GM12874 (cell line): ENCODE data around the gene SYNDIG1.

Experiments used
- TF ChIP-seq, protein P1 (sequence below): IDR thresholded peaks from 2 replicates; pipeline ENCODE4 v1.5.1; 2011; ENCODE audit warnings: low read depth, mild to moderate bottlenecking, control low read depth, low read length, moderate library complexity; ENCODE audit not compliant: insufficient read depth

SYNDIG1 gene

GRCh38 chr20:24465159-24465558, 4.3 kb upstream of the SYNDIG1 start:
- TF ChIP-seq, protein P1, sequence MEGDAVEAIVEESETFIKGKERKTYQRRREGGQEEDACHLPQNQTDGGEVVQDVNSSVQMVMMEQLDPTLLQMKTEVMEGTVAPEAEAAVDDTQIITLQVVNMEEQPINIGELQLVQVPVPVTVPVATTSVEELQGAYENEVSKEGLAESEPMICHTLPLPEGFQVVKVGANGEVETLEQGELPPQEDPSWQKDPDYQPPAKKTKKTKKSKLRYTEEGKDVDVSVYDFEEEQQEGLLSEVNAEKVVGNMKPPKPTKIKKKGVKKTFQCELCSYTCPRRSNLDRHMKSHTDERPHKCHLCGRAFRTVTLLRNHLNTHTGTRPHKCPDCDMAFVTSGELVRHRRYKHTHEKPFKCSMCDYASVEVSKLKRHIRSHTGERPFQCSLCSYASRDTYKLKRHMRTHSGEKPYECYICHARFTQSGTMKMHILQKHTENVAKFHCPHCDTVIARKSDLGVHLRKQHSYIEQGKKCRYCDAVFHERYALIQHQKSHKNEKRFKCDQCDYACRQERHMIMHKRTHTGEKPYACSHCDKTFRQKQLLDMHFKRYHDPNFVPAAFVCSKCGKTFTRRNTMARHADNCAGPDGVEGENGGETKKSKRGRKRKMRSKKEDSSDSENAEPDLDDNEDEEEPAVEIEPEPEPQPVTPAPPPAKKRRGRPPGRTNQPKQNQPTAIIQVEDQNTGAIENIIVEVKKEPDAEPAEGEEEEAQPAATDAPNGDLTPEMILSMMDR: no peak

GRCh38 chr20:24465730-24466129, 3.7 kb upstream of the SYNDIG1 start:
- TF ChIP-seq, protein P1: no peak

DNA sequence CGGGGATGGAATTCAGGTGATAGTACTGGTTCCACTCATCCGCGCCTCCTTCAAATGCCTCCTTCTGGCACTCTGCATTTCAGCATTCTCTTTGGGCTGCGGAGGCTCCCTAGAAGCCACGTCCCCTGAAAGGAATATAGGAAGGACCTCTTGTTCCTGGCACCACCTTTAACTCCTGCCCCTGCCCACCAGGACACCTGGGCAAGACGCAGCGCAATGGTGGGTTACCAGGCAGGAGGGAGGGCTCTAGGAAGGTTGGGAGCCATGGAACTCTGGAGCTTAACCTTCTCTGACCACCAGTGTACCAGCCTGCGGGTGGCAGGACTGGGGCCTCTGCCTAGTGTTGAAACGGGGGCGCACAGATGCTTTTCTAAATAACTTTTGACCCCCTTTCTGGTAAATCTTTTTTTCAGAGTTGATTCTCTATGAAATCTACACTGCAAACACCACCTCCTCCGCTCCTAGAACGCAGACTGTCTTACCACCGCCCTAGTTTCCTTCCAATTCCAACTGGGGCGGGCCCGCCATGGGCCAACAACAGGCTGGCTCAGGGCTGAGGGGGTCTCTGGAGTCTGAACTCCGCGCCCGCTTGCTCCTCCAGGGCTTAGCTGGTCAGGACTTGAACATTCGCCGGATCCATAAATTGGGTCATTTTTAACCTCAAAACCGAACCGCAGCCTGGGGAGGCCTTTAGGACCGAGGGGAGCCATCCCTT, 871 bp upstream of the SYNDIG1 start:
- TF ChIP-seq, protein P1: no peak

- TF ChIP-seq, protein P1: no peak
Measured at GRCh38 chr20:24469894-24470745, 691 bp downstream of the SYNDIG1 start.

DNA sequence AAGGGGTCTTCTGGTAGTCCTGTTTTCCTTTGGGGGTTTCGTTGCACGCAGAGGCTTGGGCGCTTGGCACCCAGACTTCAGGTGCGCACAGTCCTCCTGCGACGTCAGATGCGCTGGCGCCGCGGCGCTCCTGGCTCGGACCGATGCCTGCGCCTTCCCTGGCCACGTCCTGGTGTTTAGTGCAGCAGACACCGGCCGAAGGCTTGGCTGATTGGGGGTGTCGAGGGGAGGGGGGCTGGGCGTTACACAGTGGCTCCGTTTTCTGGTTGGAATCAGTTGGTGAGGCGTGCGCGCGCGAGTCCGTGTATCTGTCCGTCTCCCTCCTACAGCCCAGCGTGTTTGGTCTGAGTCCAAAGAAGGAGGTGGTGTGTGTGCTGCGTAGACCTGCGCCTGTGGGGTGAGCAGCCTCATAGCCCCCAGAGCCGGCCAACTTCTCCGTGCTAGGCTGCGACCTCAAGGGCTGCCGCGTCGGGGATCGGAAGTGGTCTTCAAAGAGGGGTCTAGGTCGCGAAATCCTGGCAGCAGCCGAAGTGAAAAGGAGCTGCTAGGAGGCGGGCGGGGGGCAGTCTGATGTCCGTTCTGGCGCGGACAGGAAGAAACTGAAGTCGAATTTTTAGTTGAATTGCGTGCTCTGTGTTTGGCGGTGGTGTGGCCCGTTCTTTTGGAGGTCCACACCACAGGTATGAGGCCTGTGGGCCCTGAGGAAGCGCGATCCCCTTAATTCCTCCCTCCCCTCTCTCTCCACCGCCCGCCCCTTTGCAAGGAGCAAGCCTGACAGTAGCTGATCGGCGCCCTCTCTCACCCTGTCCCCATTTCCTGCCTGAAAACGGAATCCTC, 1.5 kb downstream of the SYNDIG1 start:
- TF ChIP-seq, protein P1: no peak

DNA sequence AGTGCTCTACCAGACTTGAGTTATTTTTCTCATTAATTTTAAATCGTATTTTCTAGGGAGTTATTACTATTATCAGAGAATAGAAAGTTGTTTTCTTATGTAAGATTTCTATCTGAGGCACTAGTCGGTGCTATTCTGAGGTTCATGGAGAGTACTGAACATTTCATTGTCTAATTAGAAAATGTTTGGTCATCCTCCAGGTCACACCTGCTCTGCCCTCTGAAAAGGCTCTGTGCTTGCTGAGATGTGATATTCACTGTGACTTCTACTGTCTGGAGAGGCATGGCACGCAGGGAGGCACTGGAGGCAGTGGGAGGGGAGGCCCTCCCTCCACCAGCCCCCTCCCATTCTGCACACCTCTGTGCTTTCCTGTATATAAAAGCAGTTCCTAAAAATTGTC, 3.0 kb downstream of the SYNDIG1 start:
- TF ChIP-seq, protein P1: no peak
